Neural progenitor cell (in vitro differentiated cells): ENCODE results near the gene PIK3C2B. TPM values are rescaled to one million over a fixed set of nuclear protein-coding genes. Genes with fewer than 3 reads are reported as not detected.

Experiments
- DNase-seq: peaks from one replicate; pipeline ENCODE4 v3.0.0-alpha.2; 2016; ENCODE audit warnings: low spot score
- H2AFZ ChIP-seq: fragments of 200-600 bp; sonication (generic); replicated peaks from 2 replicates; pipeline ENCODE4 v1.6.1; 2016; ENCODE audit warnings: antibody characterized with exemption
- H3F3A ChIP-seq: fragments of 200-600 bp; sonication (generic); 2 replicates; pipeline ENCODE4 v1.6.1; 2016; ENCODE audit warnings: antibody characterized with exemption, low read depth
- H3K27ac ChIP-seq: fragments of 200-600 bp; sonication (generic); 2 replicates; pipeline ENCODE4 v1.5.1; 2016; ENCODE audit warnings: mild to moderate bottlenecking
- H3K27me3 ChIP-seq: fragments of 200-600 bp; sonication (generic); 2 replicates; pipeline ENCODE4 v1.6.1; 2016; ENCODE audit warnings: mild to moderate bottlenecking, moderate library complexity
- H3K36me3 ChIP-seq: fragments of 200-600 bp; sonication (generic); 2 replicates; pipeline ENCODE4 v1.5.1; 2016
- H3K4me1 ChIP-seq: fragments of 200-600 bp; sonication (generic); 2 replicates; pipeline ENCODE4 v1.6.1; 2016; ENCODE audit warnings: mixed run types
- H3K4me2 ChIP-seq: fragments of 200-600 bp; sonication (generic); 2 replicates; pipeline ENCODE4 v1.6.1; 2016
- H3K4me3 ChIP-seq: fragments of 200-600 bp; sonication (generic); 2 replicates; pipeline ENCODE4 v1.5.1; 2016
- H3K79me2 ChIP-seq: fragments of 200-600 bp; sonication (generic); 2 replicates; pipeline ENCODE4 v1.6.1; 2016; ENCODE audit warnings: low read depth
- H3K9ac ChIP-seq: fragments of 200-600 bp; sonication (generic); 2 replicates; pipeline ENCODE4 v1.6.1; 2016
- H3K9me3 ChIP-seq: fragments of 200-600 bp; sonication (generic); 2 replicates; pipeline ENCODE4 v1.5.1; 2016; ENCODE audit warnings: low read depth
- H4K20me1 ChIP-seq: fragments of 200-600 bp; sonication (generic); 2 replicates; pipeline ENCODE4 v1.6.1; 2016; ENCODE audit warnings: low read depth
- H3K27ac Mint-ChIP-seq: 3 replicates; pipeline ENCODE4 v1.8.0; 2021; ENCODE audit warnings: mixed read lengths
- H3K27me3 Mint-ChIP-seq: 2 replicates; pipeline ENCODE4 v1.8.0; 2022; ENCODE audit warnings: low read depth, mild to moderate bottlenecking, inconsistent platforms, moderate library complexity, mixed read lengths; ENCODE audit not compliant: insufficient read depth
- H3K36me3 Mint-ChIP-seq: 3 replicates; pipeline ENCODE4 v1.8.0; 2021; ENCODE audit warnings: mixed read lengths
- H3K4me1 Mint-ChIP-seq: 3 replicates; pipeline ENCODE4 v1.8.0; 2021; ENCODE audit warnings: mixed read lengths
- H3K4me3 Mint-ChIP-seq: 3 replicates; pipeline ENCODE4 v1.8.0; 2021; ENCODE audit warnings: mild to moderate bottlenecking, moderate library complexity, mixed read lengths
- H3K9me3 Mint-ChIP-seq: 3 replicates; pipeline ENCODE4 v1.8.0; 2020; ENCODE audit warnings: mixed read lengths
- CTCF ChIP-seq: fragments of 200-600 bp; sonication (generic); IDR thresholded peaks from 2 replicates; pipeline ENCODE4 v1.5.1; 2017; ENCODE audit warnings: antibody characterized with exemption, mild to moderate bottlenecking
- EZH2 ChIP-seq: fragments of 200-600 bp; sonication (generic); IDR thresholded peaks from 2 replicates; pipeline ENCODE4 v1.6.1; 2017; ENCODE audit warnings: antibody characterized with exemption, mild to moderate bottlenecking, moderate library complexity
- EZH2phosphoT487 ChIP-seq: fragments of 200-600 bp; sonication (generic); IDR thresholded peaks from 2 replicates; pipeline ENCODE4 v1.6.1; 2017; ENCODE audit warnings: antibody characterized with exemption
- total RNA-seq: library from RNA; depleted of rRNA; stranded (reverse); fragments of >200 nt; gene quantifications from 2 replicates; pipeline ENCODE4 v1.2.3, GENCODE V29; 2015; ENCODE audit warnings: low replicate concordance

The PIK3C2B gene
- total RNA-seq, 1 donor from 2014 or later, result 20.7 TPM

GRCh38 chr1:204449678-204450280 lies 44.8 kb downstream of the PIK3C2B start:
- Histone ChIP-seq H2AFZ (no peak overlapping the region), H4K20me1 (peaks cover 13% of the 10 kb centered on the region), H3K36me3 (no peaks in the 10 kb centered on the region), H3K79me2 (no peaks in the 10 kb centered on the region), H3F3A (peaks cover 35% of the 10 kb centered on the region), H3K4me3 (no peak overlapping the region), H3K27ac (no peak overlapping the region), H3K4me1 (peaks cover 48% of the 10 kb centered on the region), H3K4me2 (no peak overlapping the region), H3K9ac (no peak overlapping the region), H3K9me3 (no peaks in the 10 kb centered on the region), H3K27me3 (no peaks in the 10 kb centered on the region)
- Mint-ChIP-seq H3K9me3 (peaks cover 2% of the 10 kb centered on the region), H3K4me1 (peaks cover 49% of the 10 kb centered on the region), H3K36me3 (peaks cover 43% of the 10 kb centered on the region), H3K4me3 (no peak overlapping the region), H3K27ac (no peak overlapping the region), H3K27me3 (peaks cover 16% of the 10 kb centered on the region)
- DNase-seq, result no peak
- TF ChIP-seq EZH2, result no peak
- TF ChIP-seq EZH2phosphoT487, result no peak
- TF ChIP-seq CTCF, result no peak

GRCh38 chr1:204448991-204449677 lies 45.5 kb downstream of the PIK3C2B start:
- Mint-ChIP-seq H3K27me3 (peaks cover 16% of the 10 kb centered on the region), H3K4me1 (peaks cover 42% of the 10 kb centered on the region), H3K9me3 (peaks cover 2% of the 10 kb centered on the region), H3K27ac (no peak overlapping the region), H3K4me3 (no peak overlapping the region), H3K36me3 (peaks cover 47% of the 10 kb centered on the region)
- no peak overlapping the region for H3K4me3 ChIP-seq
- peaks cover 29% of the 10 kb centered on the region for H3F3A ChIP-seq
- peaks cover 13% of the 10 kb centered on the region for H4K20me1 ChIP-seq
- no peaks in the 10 kb centered on the region for H3K79me2 ChIP-seq
- H3K27me3 ChIP-seq, result no peaks in the 10 kb centered on the region
- H3K27ac ChIP-seq, result no peak overlapping the region
- no peak overlapping the region for H3K4me2 ChIP-seq
- no peaks in the 10 kb centered on the region for H3K9me3 ChIP-seq
- peaks cover 41% of the 10 kb centered on the region for H3K4me1 ChIP-seq
- no peak for TF ChIP-seq EZH2
- no peak for DNase-seq
- no peak overlapping the region for H3K9ac ChIP-seq
- H3K36me3 ChIP-seq, result no peaks in the 10 kb centered on the region
- H2AFZ ChIP-seq, result no peak overlapping the region

GRCh38 chr1:204448344-204448964 lies 46.2 kb downstream of the PIK3C2B start:
- no peak overlapping the region for H3K27ac ChIP-seq
- Mint-ChIP-seq H3K4me1 (peaks cover 39% of the 10 kb centered on the region), H3K36me3 (peaks cover 51% of the 10 kb centered on the region), H3K4me3 (no peak overlapping the region), H3K9me3 (peaks cover 2% of the 10 kb centered on the region), H3K27ac (no peak overlapping the region), H3K27me3 (peaks cover 13% of the 10 kb centered on the region)
- H3K36me3 ChIP-seq, result no peaks in the 10 kb centered on the region
- H3K27me3 ChIP-seq, result no peaks in the 10 kb centered on the region
- DNase-seq, result no peak
- H2AFZ ChIP-seq, result no peak overlapping the region
- H3K9ac ChIP-seq, result no peak overlapping the region
- H3K4me2 ChIP-seq, result no peak overlapping the region
- peaks cover 13% of the 10 kb centered on the region for H4K20me1 ChIP-seq
- no peaks in the 10 kb centered on the region for H3K79me2 ChIP-seq
- H3F3A ChIP-seq, result peaks cover 24% of the 10 kb centered on the region
- H3K9me3 ChIP-seq, result no peaks in the 10 kb centered on the region
- no peak for TF ChIP-seq EZH2
- TF ChIP-seq CTCF, result no peak
- TF ChIP-seq EZH2phosphoT487, result no peak
- no peak overlapping the region for H3K4me3 ChIP-seq
- H3K4me1 ChIP-seq, result peaks cover 34% of the 10 kb centered on the region
